ENCODE data around the gene GLI3. TPM values are rescaled to one million over a fixed set of nuclear protein-coding genes. Genes with fewer than 3 reads are reported as not detected.

The GLI3 gene
- total RNA-seq, 4 donors from 2014 or later: 8.6 to 12.6 (median 8.7) TPM

GRCh38 chr7:41930538-41931262, 306.3 kb downstream of the GLI3 start:
- TF ChIP-seq EP300 (IDR thresholded peaks at IDR 0.05): no peak
- 80% methylated on average over 4 of the region's 4 CpGs for WGBS, 2 donors
- DNase-seq (ENCODE audit: low spot score in 2 of 2): no peak
- H3K36me3 ChIP-seq: no peaks in the 10 kb centered on the region
- H3K4me1 ChIP-seq: no peaks in the 10 kb centered on the region
- no peaks in the 10 kb centered on the region for H3K27me3 ChIP-seq
- no peak overlapping the region for H3K4me3 ChIP-seq
- H3K27ac ChIP-seq: no peak overlapping the region
- H3K9me3 ChIP-seq: no peaks in the 10 kb centered on the region

- TF ChIP-seq CTCF (IDR thresholded peaks at IDR 0.05) (no peak), POLR2A (IDR thresholded peaks at IDR 0.05) (no peak), EP300 (IDR thresholded peaks at IDR 0.05) (no peak)
- Histone ChIP-seq H3K36me3 (no peaks in the 10 kb centered on the region), H3K27me3 (no peaks in the 10 kb centered on the region), H3K4me1 (no peaks in the 10 kb centered on the region), H3K27ac (no peak overlapping the region), H3K4me3 (no peak overlapping the region), H3K9me3 (no peaks in the 10 kb centered on the region)
- WGBS, 2 donors: 68 to 72% methylated on average over 1 of the region's 1 CpG
- DNase-seq (ENCODE audit: low spot score in 2 of 2): no peak
These were observed 308.2 kb downstream of the GLI3 start for GRCh38 chr7:41928781-41929180.

- Histone ChIP-seq H3K9me3 (no peaks in the 10 kb centered on the region), H3K27me3 (no peaks in the 10 kb centered on the region), H3K4me1 (no peaks in the 10 kb centered on the region), H3K27ac (no peak overlapping the region), H3K4me3 (no peak overlapping the region), H3K36me3 (no peaks in the 10 kb centered on the region)
- DNase-seq (ENCODE audit: low spot score in 2 of 2): no peak
- 67 to 70% methylated on average over 1 of the region's 1 CpG for WGBS, 2 donors
- TF ChIP-seq EP300 (IDR thresholded peaks at IDR 0.05): no peak
- no peak for TF ChIP-seq POLR2A (IDR thresholded peaks at IDR 0.05)
- TF ChIP-seq CTCF (IDR thresholded peaks at IDR 0.05): no peak
These were observed 308.8 kb downstream of the GLI3 start for GRCh38 chr7:41928166-41928565.

GRCh38 chr7:41927380-41927779, 309.6 kb downstream of the GLI3 start:
- TF ChIP-seq EP300 (IDR thresholded peaks at IDR 0.05): no peak
- no peak for TF ChIP-seq POLR2A (IDR thresholded peaks at IDR 0.05)
- TF ChIP-seq CTCF (IDR thresholded peaks at IDR 0.05): no peak
- no peaks in the 10 kb centered on the region for H3K4me1 ChIP-seq
- 80 to 83% methylated on average over 6 of the region's 6 CpGs for WGBS, 2 donors

GRCh38 chr7:41925946-41926345, 311.1 kb downstream of the GLI3 start:
- no peak overlapping the region for H3K4me3 ChIP-seq
- TF ChIP-seq EP300 (IDR thresholded peaks at IDR 0.05) (no peak), CTCF (IDR thresholded peaks at IDR 0.05) (no peak), POLR2A (IDR thresholded peaks at IDR 0.05) (no peak)

More at GRCh38 chr7:41927380-41927779, 309.6 kb downstream of the GLI3 start:
- no peaks in the 10 kb centered on the region for H3K27me3 ChIP-seq
- DNase-seq (ENCODE audit: low spot score in 2 of 2): no peak
- no peaks in the 10 kb centered on the region for H3K9me3 ChIP-seq
- no peaks in the 10 kb centered on the region for H3K36me3 ChIP-seq
- H3K4me3 ChIP-seq: no peak overlapping the region
- H3K27ac ChIP-seq: no peak overlapping the region

More at GRCh38 chr7:41925946-41926345, 311.1 kb downstream of the GLI3 start:
- 97% methylated on average over 3 of the region's 3 CpGs for WGBS, 2 donors
- H3K27me3 ChIP-seq: no peaks in the 10 kb centered on the region
- no peaks in the 10 kb centered on the region for H3K36me3 ChIP-seq
- DNase-seq (ENCODE audit: low spot score in 2 of 2): no peak
- H3K4me1 ChIP-seq: peaks cover 0 to 5% (median 0%) of the 10 kb centered on the region in 4 donors
- no peaks in the 10 kb centered on the region for H3K9me3 ChIP-seq
- H3K27ac ChIP-seq: no peak overlapping the region

Data from tibial nerve (tissue), 4 donors.